K562 (cell line): ENCODE measurements around the gene TAL1. TPM values are rescaled to one million over a fixed set of nuclear protein-coding genes. Genes with fewer than 3 reads are reported as not detected.

Experiments used
- ATAC-seq: fragments of 200-7000 bp; cut with Tn5 transposase; 3 replicates; pipeline ENCODE4 v1.9.1; 2020; ENCODE audit warnings: moderate library complexity
- BruUV-seq: library from RNA; stranded (reverse); fragments of 400-500 nt; replicated peaks from 2 replicates; lab custom pipeline; 2021; lab: Mats Ljungman, UMichigan
- CTCF ChIA-PET: fragments of 300-600 bp; formaldehyde crosslinking; extraction: SDS; loops from one replicate; lab custom pipeline; 2021; ENCODE audit warnings: low intra/inter-chr PET ratio; lab: Yijun Ruan, JAX
- POLR2A ChIA-PET: fragments of 300-600, 350-650 bp; sonication (Branson Sonifier 250); formaldehyde crosslinking; extraction: SDS; loops from one replicate; lab custom pipeline; 2021; ENCODE audit warnings: antibody characterized with exemption, inconsistent platforms; lab: Yijun Ruan, JAX
- DNase-seq, 4 experiments: peaks; one replicate each; pipeline versions ENCODE4 v3.0.0 to v3.0.0-alpha.2; 2011 to 2018; ENCODE audit warnings: low spot score in 3 of 4, mixed read lengths in 3 of 4; ENCODE audit errors: extremely low read depth in 1 of 4
- FAIRE-seq: peaks from 2 replicates; lab custom pipeline; 2011; peaks lifted over from hg19 to GRCh38; lab: Jason Lieb, UNC
- H2AFZ ChIP-seq: 2 replicates; pipeline ENCODE4 v1.6.0; 2011; ENCODE audit warnings: low read depth, low read length, control low read depth, inconsistent platforms
- H3K27ac ChIP-seq: fragments of 200-600 bp; 3 replicates; pipeline ENCODE4 v1.8.0; 2011; ENCODE audit warnings: low read depth, mild to moderate bottlenecking, control low read depth, inconsistent platforms, low read length, moderate library complexity, mixed read lengths; ENCODE audit errors: extremely low read depth
- H3K27me3 ChIP-seq, 2 experiments: fragments of 300-600 bp in 1 of 2; 2 replicates in 1 of 2; 3 replicates in 1 of 2; pipeline versions ENCODE4 v1.6.0 to v1.8.0; 2011; ENCODE audit warnings: inconsistent platforms in 2 of 2, low read length in 2 of 2, mild to moderate bottlenecking in 1 of 2, mixed read lengths in 1 of 2, moderate library complexity in 1 of 2; ENCODE audit not compliant: control insufficient read depth in 2 of 2, insufficient read depth in 2 of 2
- H3K36me3 ChIP-seq: fragments of 300-600 bp; 3 replicates; pipeline ENCODE4 v1.8.0; 2011; ENCODE audit warnings: mild to moderate bottlenecking, low read length, inconsistent platforms; ENCODE audit not compliant: control insufficient read depth, insufficient read depth
- H3K4me1 ChIP-seq, 2 experiments: fragments of 200-600 bp in 1 of 2; replicated peaks in 1 of 2; 2 replicates in 1 of 2; 3 replicates in 1 of 2; pipeline versions ENCODE4 v1.5.1 to v1.8.0; 2011; ENCODE audit warnings: inconsistent platforms in 2 of 2, low read length in 2 of 2, mild to moderate bottlenecking in 1 of 2, mixed read lengths in 1 of 2, moderate library complexity in 1 of 2; ENCODE audit not compliant: control insufficient read depth in 2 of 2, insufficient read depth in 2 of 2
- H3K4me2 ChIP-seq: 2 replicates; pipeline ENCODE4 v1.6.1; 2011; ENCODE audit warnings: low read length, control low read depth, inconsistent platforms, mixed read lengths; ENCODE audit not compliant: insufficient read depth
- H3K4me3 ChIP-seq: fragments of 200-600 bp; sonication (generic), shearing (Covaris generic); 2 replicates; pipeline ENCODE4 v1.5.1; 2016; ENCODE audit warnings: control low read depth, inconsistent platforms
- H3K79me2 ChIP-seq: fragments of 200-600 bp; 3 replicates; pipeline ENCODE4 v1.8.0; 2011; ENCODE audit warnings: low read length, inconsistent platforms; ENCODE audit not compliant: control insufficient read depth, insufficient read depth
- H3K9ac ChIP-seq, 2 experiments: 2 replicates each; pipeline versions ENCODE4 v1.6.0 to v1.6.1; 2011; ENCODE audit warnings: low read depth in 2 of 2, low read length in 2 of 2, control low read depth in 1 of 2, inconsistent platforms in 1 of 2, mild to moderate bottlenecking in 1 of 2, mixed read lengths in 1 of 2; ENCODE audit not compliant: insufficient read depth in 1 of 2
- H3K9me1 ChIP-seq: one replicate; pipeline ENCODE4 v1.6.0; 2011; ENCODE audit warnings: inconsistent platforms, mild to moderate bottlenecking, low read length, moderate library complexity; ENCODE audit not compliant: control insufficient read depth, insufficient read depth
- H3K9me3 ChIP-seq: replicated peaks from 2 replicates; pipeline ENCODE4 v1.5.1; 2011; ENCODE audit warnings: low read depth, low read length, inconsistent platforms; ENCODE audit not compliant: control insufficient read depth, insufficient read depth
- H4K20me1 ChIP-seq: replicated peaks from 2 replicates; pipeline ENCODE4 v1.6.1; 2011; ENCODE audit warnings: low read length, inconsistent platforms, mixed read lengths; ENCODE audit not compliant: control insufficient read depth, insufficient read depth
- HNRNPK ChIP-seq: fragments of 200-400 bp; formaldehyde crosslinking; IDR thresholded peaks from one replicate; pipeline ENCODE4 v1.6.1; 2018; ENCODE audit warnings: mild to moderate bottlenecking, low read depth, low read length; ENCODE audit not compliant: poor library complexity, severe bottlenecking
- NRF1 ChIP-seq, 2 experiments: fragments of 450-650 bp; IDR thresholded peaks in 1 of 2; conservative IDR thresholded peaks in 1 of 2; 2 replicates each; pipeline ENCODE4 v1.6.1; 2014; ENCODE audit warnings: mild to moderate bottlenecking in 2 of 2
- POLR2A ChIP-seq: fragments of 450-650 bp; conservative IDR thresholded peaks from 2 replicates; pipeline ENCODE4 v1.6.1; 2016
- POLR2AphosphoS2 ChIP-seq: IDR thresholded peaks from 2 replicates; pipeline ENCODE4 v1.6.1; 2012; ENCODE audit warnings: low read length, improper control_type of control experiment
- WGBS: fragments of 100-300 bp; shearing (Covaris generic); methylation state at CpG from one replicate; pipeline ENCODE4 v1.1.6; 2016; ENCODE audit warnings: low coverage, mixed read lengths; ENCODE audit not compliant: insufficient coverage; ENCODE audit errors: missing lambda C conversion rate; 5-methylcytosine and 5-hydroxymethylcytosine counted together
- in situ Hi-C: fragments of 300-500 bp; cut with MboI; formaldehyde crosslinking; loops from 4 replicates; pipeline ENCODE4 v1.15.0; 2018; ENCODE audit warnings: inconsistent platforms, mixed read lengths
- intact Hi-C: fragments of 100-400 bp; cut with micrococcal nuclease; formaldehyde crosslinking; loops from 2 replicates; pipeline ENCODE4 v1.14.2; 2022
- polyA plus RNA-seq, 8 experiments: library from polyadenylated mRNA; depleted of rRNA in 4 of 8; stranded (reverse) in 5 of 8; unstranded in 3 of 8; fragments of >200 nt; fragmentation: Nextera tagmentation in 2 of 8; fragmentation: Illumina TruSeq in 1 of 8; extraction: Ambion mirVana in 2 of 8; extraction: Trizol in 1 of 8; gene quantifications; 2 replicates each; pipeline versions ENCODE4 v1.2.1 to v1.2.3, GENCODE V29; 2011 to 2014; ENCODE audit warnings: inconsistent platforms in 1 of 8, missing spikeins in 1 of 8
- total RNA-seq, 7 experiments: library from RNA; depleted of rRNA in 6 of 7; stranded (reverse); fragments of >200 nt in 6 of 7; fragmentation: Illumina TruSeq in 2 of 7; extraction: Trizol in 2 of 7; gene quantifications; 2 replicates each; pipeline versions ENCODE4 v1.2.1 to v1.2.3, GENCODE V29; 2011 to 2021; ENCODE audit warnings: low replicate concordance in 1 of 7
- TF ChIP-seq, protein P1 (sequence below): fragments of 450-650 bp; IDR thresholded peaks from 2 replicates; pipeline ENCODE4 v1.6.1; 2014; ENCODE audit warnings: low read depth, mild to moderate bottlenecking, moderate library complexity, borderline replicate concordance

TAL1 gene
- total and polyA plus RNA-seq, 9 of the 15 experiments (the other 6 are each of a cell fraction or from before 2014, with no cell fraction given) = 18.5 to 106 (median 59.7) TPM

DNA sequence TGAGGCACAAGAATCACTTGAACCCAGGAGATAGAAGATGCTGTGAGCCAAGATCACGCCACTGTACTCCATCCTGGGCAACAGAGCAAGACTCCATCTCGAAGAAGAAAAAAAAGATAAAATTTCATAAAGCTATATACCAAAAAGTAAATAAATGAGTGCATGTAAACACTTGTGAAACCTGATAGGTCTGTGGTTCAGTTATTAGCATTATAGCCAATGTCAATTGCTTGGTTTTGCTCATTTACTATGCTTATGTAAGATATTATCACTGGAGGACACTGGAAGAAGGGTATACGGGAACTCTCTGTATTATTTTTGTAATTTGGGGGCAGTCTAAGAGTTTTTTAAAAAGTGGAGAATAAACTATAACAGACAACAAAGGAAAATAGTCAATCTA lies 17.7 kb upstream of the TAL1 start:
- H2AFZ ChIP-seq = no peak overlapping the region
- FAIRE-seq = no peak
- 86% methylated on average over 3 of the region's 3 CpGs for WGBS
- no peak overlapping the region for H3K27ac ChIP-seq
- H3K9me3 ChIP-seq = no peaks in the 10 kb centered on the region
- 0 out of 2 replicates have a peak, but pooled peaks have one; percentile 12 for TF ChIP-seq POLR2A
- no peak for TF ChIP-seq HNRNPK
- TF ChIP-seq, protein P1, sequence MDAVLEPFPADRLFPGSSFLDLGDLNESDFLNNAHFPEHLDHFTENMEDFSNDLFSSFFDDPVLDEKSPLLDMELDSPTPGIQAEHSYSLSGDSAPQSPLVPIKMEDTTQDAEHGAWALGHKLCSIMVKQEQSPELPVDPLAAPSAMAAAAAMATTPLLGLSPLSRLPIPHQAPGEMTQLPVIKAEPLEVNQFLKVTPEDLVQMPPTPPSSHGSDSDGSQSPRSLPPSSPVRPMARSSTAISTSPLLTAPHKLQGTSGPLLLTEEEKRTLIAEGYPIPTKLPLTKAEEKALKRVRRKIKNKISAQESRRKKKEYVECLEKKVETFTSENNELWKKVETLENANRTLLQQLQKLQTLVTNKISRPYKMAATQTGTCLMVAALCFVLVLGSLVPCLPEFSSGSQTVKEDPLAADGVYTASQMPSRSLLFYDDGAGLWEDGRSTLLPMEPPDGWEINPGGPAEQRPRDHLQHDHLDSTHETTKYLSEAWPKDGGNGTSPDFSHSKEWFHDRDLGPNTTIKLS = no peak
- TF ChIP-seq NRF1 (conservative IDR thresholded peaks at IDR 0.05 in 1 of 2, IDR thresholded peaks at IDR 0.05 in 1 of 2) = no peak
- TF ChIP-seq POLR2AphosphoS2 = no peak
- no peak overlapping the region for H3K4me3 ChIP-seq
- H4K20me1 ChIP-seq = no peaks in the 10 kb centered on the region
- no peaks in the 10 kb centered on the region for H3K79me2 ChIP-seq
- no peak for DNase-seq
- no peak overlapping the region for H3K9ac ChIP-seq
- intact Hi-C loops = no loop called here
- peaks cover 49% of the 10 kb centered on the region for H3K36me3 ChIP-seq
- peaks cover 2 to 9% of the 10 kb centered on the region in 2 experiments; a peak in 2 of 5 replicates for H3K4me1 ChIP-seq
- no TSS peak for BruUV-seq
- H3K27me3 ChIP-seq = no peaks in the 10 kb centered on the region
- H3K4me2 ChIP-seq = no peak overlapping the region
- ChIA-PET POLR2A (interaction anchor here (0.6 to 2.1 kb wide), 3 partner anchors 10 to 35 kb away, joined by 3 to 8 read pairs (median 4); no protein-coding TSS in a partner anchor), CTCF (no interaction called here)
- ATAC-seq = no peak
- in situ Hi-C loops = no loop called here
- H3K9me1 ChIP-seq = no peaks in the 10 kb centered on the region
